HCT116 (cell line): ENCODE measurements around the gene FBN1. TPM values are rescaled to one million over a fixed set of nuclear protein-coding genes. Genes with fewer than 3 reads are reported as not detected.

Source experiments
- ATAC-seq: fragments of 200-7000 bp; cut with Tn5 transposase; 2 replicates; pipeline ENCODE4 v1.9.1; 2020; ENCODE audit warnings: mild to moderate bottlenecking, moderate library complexity
- BruUV-seq: library from RNA; stranded (reverse); fragments of 400-500 nt; replicated peaks from 2 replicates; lab custom pipeline; 2021; lab: Mats Ljungman, UMichigan
- CTCF ChIA-PET: fragments of 300-600 bp; sonication (Branson Sonifier 250); formaldehyde crosslinking; loops from one replicate; lab custom pipeline; 2021; ENCODE audit warnings: antibody characterized with exemption; lab: Charles Lee
- POLR2A ChIA-PET: fragments of 300-600, 350-600 bp; sonication (Branson Sonifier 250); formaldehyde crosslinking; loops from one replicate; lab custom pipeline; 2021; ENCODE audit warnings: antibody characterized with exemption; lab: Charles Lee
- RAD21 ChIA-PET, 2 experiments: fragments of 300-600 bp; sonication (Branson Sonifier 250); formaldehyde crosslinking; loops; one replicate each; lab custom pipeline; 2023; ENCODE audit warnings: low total read pairs in 2 of 2; ENCODE audit not compliant: uncharacterized antibody in 2 of 2, unreplicated experiment in 2 of 2, low non-redundant PET in 1 of 2; lab: Charles Lee
- DNase-seq: peaks from one replicate; pipeline ENCODE4 v3.0.0-alpha.2; 2010; ENCODE audit warnings: low read depth, low spot score
- H2AFZ ChIP-seq: fragments of 200-600 bp; shearing (Covaris generic), sonication (generic); 2 replicates; pipeline ENCODE4 v1.6.1; 2017; ENCODE audit warnings: low read depth, mixed run types, mixed read lengths, antibody characterized with exemption, low read length; ENCODE audit not compliant: poor library complexity, severe bottlenecking
- H3K27ac ChIP-seq: 2 replicates; pipeline ENCODE4 v1.5.1; 2012; ENCODE audit warnings: low read depth, low read length
- H3K27me3 ChIP-seq: fragments of 200-600 bp; sonication (generic); 2 replicates; pipeline ENCODE4 v1.6.1; 2016; ENCODE audit warnings: mixed run types, low read length, mixed read lengths; ENCODE audit not compliant: insufficient read depth
- H3K36me3 ChIP-seq, 2 experiments: fragments of 200-500 bp in 1 of 2; fragments of 200-600 bp in 1 of 2; sonication (Bioruptor generic) in 1 of 2; sonication (generic) in 1 of 2; 2 replicates each; pipeline versions ENCODE4 v1.5.1 to v1.6.1; 2014 to 2016; ENCODE audit warnings: low read length in 2 of 2, inconsistent platforms in 1 of 2, mixed read lengths in 1 of 2, mixed run types in 1 of 2; ENCODE audit not compliant: insufficient read depth in 2 of 2, control insufficient read depth in 1 of 2
- H3K4me1 ChIP-seq, 2 experiments: fragments of 200-600 bp in 1 of 2; sonication (generic) in 1 of 2; 2 replicates each; pipeline versions ENCODE4 v1.5.1 to v1.6.1; 2012 to 2017; ENCODE audit warnings: low read length in 2 of 2, inconsistent platforms in 1 of 2, mild to moderate bottlenecking in 1 of 2, mixed read lengths in 1 of 2, mixed run types in 1 of 2, moderate library complexity in 1 of 2; ENCODE audit not compliant: insufficient read depth in 2 of 2, control insufficient read depth in 1 of 2
- H3K4me2 ChIP-seq: fragments of 200-600 bp; sonication (generic); 2 replicates; pipeline ENCODE4 v1.6.1; 2017; ENCODE audit warnings: mixed run types, low read length, mixed read lengths
- H3K4me3 ChIP-seq, 2 experiments: fragments of 200-600 bp in 1 of 2; sonication (generic) in 1 of 2; replicated peaks in 1 of 2; 2 replicates each; pipeline ENCODE4 v1.5.1; 2011 to 2016; ENCODE audit warnings: low read length in 2 of 2, control low read depth in 1 of 2, low read depth in 1 of 2, mild to moderate bottlenecking in 1 of 2, mixed read lengths in 1 of 2, mixed run types in 1 of 2
- H3K79me2 ChIP-seq: fragments of 200-600 bp; sonication (generic); 2 replicates; pipeline ENCODE4 v1.6.1; 2017; ENCODE audit warnings: mild to moderate bottlenecking, mixed run types, low read length, moderate library complexity, mixed read lengths; ENCODE audit not compliant: insufficient read depth
- H3K9ac ChIP-seq: fragments of 200-600 bp; sonication (generic); 2 replicates; pipeline ENCODE4 v1.6.1; 2016; ENCODE audit warnings: low read length, mixed read lengths
- H3K9me2 ChIP-seq: fragments of 200-600 bp; sonication (generic), shearing (Covaris generic); 2 replicates; pipeline ENCODE4 v1.6.1; 2017; ENCODE audit warnings: mixed run types, mild to moderate bottlenecking, moderate library complexity; ENCODE audit not compliant: insufficient read depth
- H3K9me3 ChIP-seq, 2 experiments: fragments of 200-500 bp in 1 of 2; fragments of 200-600 bp in 1 of 2; sonication (Bioruptor generic) in 1 of 2; sonication (generic) in 1 of 2; 2 replicates each; pipeline ENCODE4 v1.6.1; 2014 to 2017; ENCODE audit warnings: low read length in 2 of 2, mixed read lengths in 2 of 2, inconsistent platforms in 1 of 2, low read depth in 1 of 2, mild to moderate bottlenecking in 1 of 2, mixed run types in 1 of 2, moderate library complexity in 1 of 2; ENCODE audit not compliant: control insufficient read depth in 1 of 2, insufficient read depth in 1 of 2
- H4K20me1 ChIP-seq: fragments of 200-600 bp; sonication (generic), shearing (Covaris generic); 2 replicates; pipeline ENCODE4 v1.6.1; 2017; ENCODE audit warnings: mixed run types, mild to moderate bottlenecking, moderate library complexity; ENCODE audit not compliant: insufficient read depth
- CBX3 ChIP-seq: IDR thresholded peaks from 2 replicates; pipeline ENCODE4 v1.6.1; 2012; ENCODE audit warnings: low read depth
- CTCF ChIP-seq, 3 experiments: fragments of 200-600 bp in 1 of 3; sonication (generic) in 1 of 3; IDR thresholded peaks in 2 of 3; conservative IDR thresholded peaks in 1 of 3; 2 replicates each; pipeline ENCODE4 v1.5.1; 2012 to 2017; ENCODE audit warnings: low read depth in 2 of 3, low read length in 2 of 3, antibody characterized with exemption in 1 of 3, borderline replicate concordance in 1 of 3, control low read depth in 1 of 3, mild to moderate bottlenecking in 1 of 3, mixed read lengths in 1 of 3, mixed run types in 1 of 3, moderate library complexity in 1 of 3; ENCODE audit not compliant: insufficient read depth in 1 of 3
- ELF1 ChIP-seq: IDR thresholded peaks from 2 replicates; pipeline ENCODE4 v1.6.1; 2012; ENCODE audit warnings: low read depth, borderline replicate concordance
- EZH2phosphoT487 ChIP-seq: fragments of 200-600 bp; IDR thresholded peaks from 2 replicates; pipeline ENCODE4 v1.6.1; 2018; ENCODE audit warnings: antibody characterized with exemption, borderline replicate concordance
- FOSL1 ChIP-seq: IDR thresholded peaks from 2 replicates; pipeline ENCODE4 v1.6.1; 2012; ENCODE audit warnings: low read depth
- JUND ChIP-seq: IDR thresholded peaks from 2 replicates; pipeline ENCODE4 v1.6.1; 2012
- MAX ChIP-seq: IDR thresholded peaks from 2 replicates; pipeline ENCODE4 v1.6.1; 2012
- POLR2AphosphoS5 ChIP-seq: IDR thresholded peaks from 2 replicates; pipeline ENCODE4 v1.6.1; 2011; ENCODE audit warnings: mild to moderate bottlenecking, low read depth, low read length, moderate library complexity
- RAD21 ChIP-seq: IDR thresholded peaks from 2 replicates; pipeline ENCODE4 v1.6.1; 2012; ENCODE audit warnings: low read depth, mild to moderate bottlenecking
- TCF7L2 ChIP-seq: IDR thresholded peaks from 2 replicates; pipeline ENCODE4 v1.7.0; 2011; ENCODE audit warnings: borderline replicate concordance, inconsistent platforms; ENCODE audit not compliant: insufficient read depth, insufficient read length; ENCODE audit errors: extremely low read depth
- ZFX ChIP-seq: fragments of 450-650 bp; IDR thresholded peaks from 2 replicates; pipeline ENCODE4 v1.6.1; 2017
- ZNF274 ChIP-seq: fragments of 200-500 bp; sonication (Bioruptor generic); IDR thresholded peaks from 2 replicates; pipeline ENCODE4 v1.6.1; 2014; ENCODE audit warnings: mild to moderate bottlenecking, low read depth, low read length, inconsistent platforms
- intact Hi-C: fragments of 100-400 bp; cut with micrococcal nuclease; formaldehyde crosslinking; loops from 2 replicates; pipeline ENCODE4 v1.10.0; 2022
- total RNA-seq: library from RNA; stranded (reverse); gene quantifications from one replicate; pipeline ENCODE4 v1.2.1, GENCODE V29; 2021; ENCODE audit not compliant: unreplicated experiment
- TF ChIP-seq, protein P1 (sequence below): IDR thresholded peaks from 2 replicates; pipeline ENCODE4 v1.6.1; 2011; ENCODE audit warnings: mild to moderate bottlenecking, low read length, moderate library complexity; ENCODE audit not compliant: insufficient replicate concordance; ENCODE audit errors: extremely low read depth

Gene FBN1
- total RNA-seq, 1 experiment from 2014 or later, result 1.7 TPM

DNA sequence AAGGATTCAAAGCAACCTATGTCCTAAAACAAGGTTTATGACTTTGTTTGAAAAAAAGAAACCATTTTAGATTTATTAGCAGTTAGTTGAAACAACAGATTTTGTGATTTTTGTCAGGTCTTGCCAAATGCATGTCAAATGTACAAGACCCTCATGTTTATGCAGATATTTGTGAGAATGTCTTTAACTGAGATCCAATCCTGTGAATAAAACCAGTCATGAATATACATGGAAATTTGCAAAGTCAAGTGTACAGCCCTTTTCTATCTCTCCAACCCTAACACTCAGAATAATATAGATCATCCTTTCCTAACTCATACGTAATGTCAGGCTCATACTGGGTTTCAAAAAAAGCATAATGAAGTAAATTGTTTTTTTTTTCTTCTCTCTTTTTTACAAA lies 237.9 kb downstream of the FBN1 start:
- no peak overlapping the region for H3K9ac ChIP-seq
- ChIA-PET POLR2A (no interaction called here), CTCF (interaction anchor here (1.1 kb wide), 1 partner anchor 10 kb away, joined by 4 read pairs; no protein-coding TSS in a partner anchor), RAD21 (no interaction called here)
- no peaks in the 10 kb centered on the region for H3K27me3 ChIP-seq
- no TSS peak for BruUV-seq
- no peak overlapping the region for H3K27ac ChIP-seq
- ATAC-seq (no peak), DNase-seq (no peak)
- H3K4me1 ChIP-seq, result no peaks in the 10 kb centered on the region
- H3K36me3 ChIP-seq, result no peaks in the 10 kb centered on the region
- no peaks in the 10 kb centered on the region for H3K9me3 ChIP-seq
- no peaks in the 10 kb centered on the region for H3K79me2 ChIP-seq
- H3K9me2 ChIP-seq, result no peaks in the 10 kb centered on the region
- H3K4me3 ChIP-seq, result no peak overlapping the region
- no peak for TF ChIP-seq ZFX
- no peak for TF ChIP-seq CBX3
- TF ChIP-seq TCF7L2, result no peak
- TF ChIP-seq FOSL1, result no peak
- no peak overlapping the region for H2AFZ ChIP-seq
- no peaks in the 10 kb centered on the region for H4K20me1 ChIP-seq
- H3K4me2 ChIP-seq, result no peak overlapping the region
- intact Hi-C loops, result no loop called here

GRCh38 chr15:48406911-48407310 lies 238.6 kb downstream of the FBN1 start:
- TF ChIP-seq CTCF (IDR thresholded peaks at IDR 0.05 in 2 of 3, conservative IDR thresholded peaks at IDR 0.05 in 1 of 3; ENCODE audit: borderline replicate concordance in 1 of 3, insufficient read depth in 1 of 3, low read depth in 2 of 3, low read length in 2 of 3), result peak in 2 of 3 experiments; percentile 50 to 59; a peak in 4 of 6 replicates
- TF ChIP-seq ELF1, result no peak
- TF ChIP-seq, protein P1, sequence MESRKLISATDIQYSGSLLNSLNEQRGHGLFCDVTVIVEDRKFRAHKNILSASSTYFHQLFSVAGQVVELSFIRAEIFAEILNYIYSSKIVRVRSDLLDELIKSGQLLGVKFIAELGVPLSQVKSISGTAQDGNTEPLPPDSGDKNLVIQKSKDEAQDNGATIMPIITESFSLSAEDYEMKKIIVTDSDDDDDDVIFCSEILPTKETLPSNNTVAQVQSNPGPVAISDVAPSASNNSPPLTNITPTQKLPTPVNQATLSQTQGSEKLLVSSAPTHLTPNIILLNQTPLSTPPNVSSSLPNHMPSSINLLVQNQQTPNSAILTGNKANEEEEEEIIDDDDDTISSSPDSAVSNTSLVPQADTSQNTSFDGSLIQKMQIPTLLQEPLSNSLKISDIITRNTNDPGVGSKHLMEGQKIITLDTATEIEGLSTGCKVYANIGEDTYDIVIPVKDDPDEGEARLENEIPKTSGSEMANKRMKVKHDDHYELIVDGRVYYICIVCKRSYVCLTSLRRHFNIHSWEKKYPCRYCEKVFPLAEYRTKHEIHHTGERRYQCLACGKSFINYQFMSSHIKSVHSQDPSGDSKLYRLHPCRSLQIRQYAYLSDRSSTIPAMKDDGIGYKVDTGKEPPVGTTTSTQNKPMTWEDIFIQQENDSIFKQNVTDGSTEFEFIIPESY, result no peak
- no peak for TF ChIP-seq POLR2AphosphoS5
- TF ChIP-seq EZH2phosphoT487, result no peak
- TF ChIP-seq RAD21, result 0 out of 2 replicates have a peak, but pooled peaks have one; percentile 26
- TF ChIP-seq JUND, result no peak
- no peak for TF ChIP-seq MAX
- TF ChIP-seq ZNF274, result no peak
- no TSS peak for BruUV-seq
- Histone ChIP-seq H3K27me3 (no peaks in the 10 kb centered on the region), H2AFZ (no peak overlapping the region), H3K4me3 (no peak overlapping the region), H4K20me1 (no peaks in the 10 kb centered on the region), H3K4me1 (no peaks in the 10 kb centered on the region), H3K9me3 (no peaks in the 10 kb centered on the region), H3K4me2 (no peak overlapping the region), H3K9me2 (no peaks in the 10 kb centered on the region), H3K36me3 (no peaks in the 10 kb centered on the region), H3K79me2 (no peaks in the 10 kb centered on the region), H3K27ac (no peak overlapping the region), H3K9ac (no peak overlapping the region)
- POLR2A ChIA-PET, result no interaction called here
- DNase-seq (no peak), ATAC-seq (peak; percentile 73)
- intact Hi-C loops, result no loop called here
- RAD21 ChIA-PET, result no interaction called here
- CTCF ChIA-PET, result interaction anchor here (0.8 to 1.5 kb wide), 4 partner anchors 11 to 395 kb away, joined by 3 to 6 read pairs (median 4); no protein-coding TSS in a partner anchor
